Stimulated activated naive CD8-positive, alpha-beta T cell treated with anti-CD3 and anti-CD28 coated beads, Interleukin-15, Interleukin-2, amounts not matched to agents 100 U/mL and 50 U/mL, for 24 hours (primary cell): ENCODE measurements around the gene AUTS2.
A peak's percentile ranks its signal among the peaks of the same experiment; 100 is the strongest.

ENCODE experiments used
- ATAC-seq: fragments of 150-1000 bp; cut with Tn5 transposase; one replicate; pipeline ENCODE4 v1.10.0; 2021
- DNase-seq: peaks from one replicate; pipeline ENCODE4 v3.0.0; 2021

AUTS2 gene

DNA sequence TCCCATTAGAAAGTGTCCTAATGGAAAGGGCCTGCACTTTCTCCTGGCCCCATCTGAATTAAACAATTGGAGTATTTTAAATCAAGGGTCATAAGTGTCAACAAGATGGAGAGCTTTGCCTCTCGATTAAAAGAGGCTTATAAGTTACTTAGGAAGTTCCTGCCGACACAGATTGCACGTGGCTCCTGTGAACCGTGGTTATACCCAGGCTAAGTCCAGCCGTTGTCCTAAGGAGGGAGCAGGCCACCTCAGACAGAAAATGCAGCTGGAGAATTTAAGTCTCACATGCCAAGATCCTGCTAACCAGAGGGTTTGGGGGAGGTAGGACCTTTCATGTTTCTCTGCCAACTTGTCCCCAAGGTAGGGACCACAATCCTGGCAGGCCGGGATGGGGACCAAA, 907.2 kb downstream of the AUTS2 start:
- ATAC-seq (no peak), DNase-seq (no peak)

DNA sequence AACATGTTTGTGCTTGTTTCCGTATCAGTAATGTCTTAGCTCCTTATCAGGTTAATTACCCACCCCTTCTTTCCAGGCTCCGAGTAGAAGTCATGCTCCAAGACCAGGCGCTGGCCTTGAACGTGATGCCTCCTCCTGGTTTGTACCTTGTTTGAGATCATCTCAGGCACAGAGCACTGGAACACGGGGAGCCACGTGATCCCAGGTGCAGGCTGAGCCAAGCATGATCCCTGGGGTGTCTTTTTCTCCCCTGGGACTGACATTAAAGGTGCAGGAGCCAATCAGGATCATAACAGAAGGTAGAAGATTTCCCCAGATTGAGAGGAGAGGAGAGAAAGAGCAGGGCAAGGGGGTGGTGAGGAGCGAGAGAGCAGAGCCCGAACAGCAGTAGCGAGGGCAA, 907.6 kb downstream of the AUTS2 start:
- DNase-seq (no peak), ATAC-seq (no peak)

DNA sequence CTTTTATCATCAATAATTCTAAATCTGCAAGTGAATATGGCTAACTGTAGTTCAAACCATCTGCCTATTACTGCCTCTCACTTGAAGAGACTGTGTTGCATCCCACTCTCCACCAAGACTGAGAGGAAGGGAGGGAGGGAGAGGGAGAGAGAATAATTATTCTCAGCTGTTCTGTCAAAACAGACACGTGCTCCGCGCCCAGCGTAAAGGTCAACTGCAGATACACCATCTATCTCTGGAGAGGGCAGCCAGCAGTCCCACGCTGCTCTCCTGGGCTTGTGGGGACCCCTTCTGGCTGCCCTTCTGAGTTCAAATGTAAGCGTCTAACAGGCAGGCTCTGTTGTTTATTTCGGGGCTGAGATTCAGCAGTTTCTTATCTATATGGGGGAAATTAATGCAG, 908.2 kb downstream of the AUTS2 start:
- ATAC-seq (no peak), DNase-seq (peak; percentile 3)

DNA sequence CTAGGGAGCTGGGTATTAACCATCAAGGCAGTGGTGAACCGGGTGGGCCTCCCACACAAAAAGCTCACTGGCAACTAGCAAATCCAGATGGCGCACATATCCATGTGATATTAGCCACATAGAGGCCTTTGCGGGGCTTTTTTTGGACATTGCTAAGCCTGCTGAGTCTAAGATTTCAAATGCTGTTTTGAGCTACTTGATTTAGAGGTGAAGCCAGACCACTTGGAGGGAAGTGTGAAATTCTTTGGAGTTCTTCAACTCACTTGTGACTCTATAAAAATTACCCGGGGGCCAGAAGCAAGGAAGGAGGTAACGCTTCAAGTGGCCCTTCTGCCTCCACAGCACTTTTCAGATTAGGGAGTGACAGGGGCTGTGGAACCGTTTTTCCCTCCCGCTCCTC, 913.9 kb downstream of the AUTS2 start:
- DNase-seq = no peak

DNA sequence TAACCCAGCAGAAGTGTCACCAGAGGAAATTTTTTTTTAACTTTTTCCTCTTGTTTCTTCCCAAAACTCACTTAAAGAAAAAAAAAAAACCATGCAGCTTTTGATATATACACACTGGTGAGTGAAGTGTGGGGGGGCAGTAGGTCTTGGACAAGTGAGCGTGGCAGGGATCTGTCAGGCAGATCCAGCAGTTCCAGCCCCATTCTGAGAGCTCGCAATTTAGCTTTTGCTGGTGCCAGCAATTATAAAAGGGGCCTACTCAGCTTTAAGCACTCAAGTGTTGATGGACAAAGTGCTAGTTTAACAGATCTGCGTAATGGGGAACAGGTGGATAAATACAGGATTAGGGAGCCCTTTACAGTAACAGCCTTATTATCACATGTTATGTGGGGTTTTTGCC, 914.5 kb downstream of the AUTS2 start:
- no peak for ATAC-seq

More for the DNA sequence above, 913.9 kb downstream of the AUTS2 start:
- ATAC-seq = no peak

DNA sequence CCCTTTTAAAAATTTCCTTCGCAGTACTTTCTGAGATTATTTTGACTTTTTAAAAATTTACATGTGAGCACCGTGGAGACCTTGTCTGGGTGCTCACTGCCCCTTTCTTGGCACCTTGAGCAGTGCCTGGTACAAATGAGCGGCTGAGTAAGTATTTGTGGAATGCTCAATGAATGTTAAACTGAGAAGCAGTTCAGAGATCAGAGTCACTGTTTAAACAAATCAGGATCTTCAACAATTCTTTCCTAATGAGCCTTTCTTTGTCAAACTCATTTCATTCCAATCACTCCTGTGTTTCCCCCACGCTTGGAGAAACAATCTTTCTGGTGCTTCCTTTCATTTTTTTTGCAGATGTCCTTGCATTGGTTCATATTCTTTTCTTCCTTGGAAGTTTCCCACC, 922.3 kb downstream of the AUTS2 start:
- DNase-seq = no peak

More for the DNA sequence above, 914.5 kb downstream of the AUTS2 start:
- DNase-seq = no peak

DNA sequence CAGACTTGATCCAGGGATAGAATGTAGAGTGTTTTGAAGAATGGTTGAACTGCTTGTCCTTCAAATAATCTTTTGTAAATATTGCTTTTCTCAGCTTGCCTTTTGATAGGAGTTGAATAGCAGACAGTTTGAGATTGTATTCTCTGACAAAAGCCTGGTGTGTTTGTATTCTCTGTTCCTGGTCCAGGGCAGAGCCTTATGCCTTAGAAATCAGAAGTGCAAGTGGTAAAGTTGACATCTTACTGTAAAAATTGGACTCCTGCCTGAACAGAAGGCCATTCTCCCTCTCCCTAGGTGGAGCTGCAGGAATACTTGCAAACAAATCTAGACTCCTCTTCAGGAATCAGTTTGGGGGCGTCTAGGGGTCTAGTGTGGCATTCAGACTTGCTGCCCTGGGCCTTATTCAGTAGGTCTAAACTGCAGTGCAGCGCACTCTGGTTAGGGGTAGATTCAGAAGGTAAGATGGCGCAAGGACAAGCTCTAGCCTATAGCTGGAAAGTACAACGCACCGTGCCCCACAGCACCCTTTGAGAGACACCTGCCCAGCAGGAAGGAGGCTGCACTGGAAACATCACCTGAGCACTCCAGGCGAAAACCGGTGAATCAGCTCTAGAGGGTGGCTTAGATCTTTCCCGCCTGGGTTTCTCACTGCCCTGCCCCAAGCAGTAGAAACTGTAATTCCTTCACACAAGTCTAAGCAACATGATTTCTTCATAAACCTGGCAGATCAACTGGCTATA, 925.1 kb downstream of the AUTS2 start:
- ATAC-seq (no peak), DNase-seq (no peak)

More for the DNA sequence above, 922.3 kb downstream of the AUTS2 start:
- ATAC-seq = no peak

DNA sequence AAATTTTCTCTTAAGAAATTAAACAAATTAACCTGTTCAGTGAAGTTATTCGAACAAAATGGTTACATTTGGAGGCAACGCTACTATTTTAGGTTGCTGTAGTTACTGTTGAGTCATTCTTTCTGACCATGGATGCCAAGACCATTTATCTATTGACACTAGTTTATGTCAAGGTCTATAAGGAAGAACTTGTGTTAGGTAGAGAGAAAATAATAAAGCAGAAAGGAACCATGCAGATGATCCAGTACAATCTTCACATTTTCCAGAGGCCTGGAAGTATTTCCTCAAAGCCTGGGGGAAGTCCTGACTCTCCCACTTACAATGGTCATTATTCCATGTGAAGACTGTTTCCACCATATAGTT, 925.7 kb downstream of the AUTS2 start:
- ATAC-seq (no peak), DNase-seq (no peak)

DNA sequence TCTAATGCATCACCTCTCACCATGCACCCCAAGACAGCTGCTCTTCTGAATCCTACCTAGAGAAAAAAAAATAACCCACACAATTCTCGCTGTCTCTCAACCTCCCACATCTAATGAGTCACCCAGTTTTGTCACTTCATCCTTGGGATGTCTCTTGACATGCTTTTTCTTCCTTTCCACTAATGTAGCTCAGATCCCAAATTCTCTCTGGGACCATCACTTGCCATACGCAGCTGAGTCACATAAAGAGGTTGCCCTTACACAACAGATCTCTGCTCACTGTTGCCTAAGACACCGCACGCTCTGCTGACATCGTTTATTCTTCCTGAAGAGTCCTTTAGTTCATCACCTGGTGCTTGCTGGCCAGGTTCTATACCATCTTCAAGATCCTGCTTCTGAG, 927.7 kb downstream of the AUTS2 start:
- no peak for DNase-seq
- ATAC-seq = no peak

DNA sequence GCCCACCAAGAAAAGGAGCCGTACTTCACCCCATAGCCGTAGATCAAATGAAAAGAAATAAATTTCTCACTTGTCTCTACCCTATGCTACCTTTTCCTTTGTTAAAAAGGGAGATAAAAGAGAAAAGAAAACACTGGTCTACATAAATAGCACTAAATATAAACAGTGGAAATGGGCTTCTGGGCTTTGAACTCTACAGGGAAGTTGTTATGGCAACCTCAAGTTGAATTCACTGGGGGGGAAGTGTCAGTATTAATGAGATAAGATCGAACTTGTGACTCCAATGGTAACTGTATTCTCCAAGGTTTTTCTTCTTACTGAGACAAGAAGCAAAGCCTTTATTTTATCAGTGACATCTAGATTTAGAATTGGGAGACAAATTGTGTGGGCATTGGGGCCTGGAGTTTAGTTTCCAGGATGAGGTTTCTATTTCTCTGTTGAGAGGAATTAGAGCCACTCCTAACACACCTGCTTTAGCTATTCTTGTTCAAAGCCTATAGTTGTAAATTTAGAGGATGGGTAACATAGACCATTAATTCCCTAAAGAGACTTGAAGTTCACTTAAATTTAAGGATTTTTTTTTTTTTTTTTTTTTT, 929.3 kb downstream of the AUTS2 start:
- no peak for DNase-seq
- no peak for ATAC-seq

DNA sequence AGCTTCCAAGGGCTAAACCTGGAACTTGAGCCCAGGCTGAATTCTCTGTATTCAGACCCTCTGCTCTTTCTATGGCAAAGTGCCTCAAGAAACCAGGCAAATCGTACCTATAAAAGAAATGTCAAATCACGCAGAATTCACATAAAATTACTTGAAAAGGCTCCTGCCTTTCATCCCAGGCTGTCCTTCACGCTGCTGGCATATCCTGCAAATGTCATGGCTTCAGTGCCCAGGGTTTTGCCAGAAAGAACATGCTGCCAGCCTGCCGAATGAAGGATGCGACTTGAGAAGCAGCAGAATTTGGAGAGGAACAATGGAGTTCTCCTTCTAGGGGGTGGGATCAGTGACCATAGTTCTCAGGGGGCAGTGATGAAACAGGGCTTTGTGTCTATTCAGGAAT, 931.2 kb downstream of the AUTS2 start:
- DNase-seq (no peak), ATAC-seq (no peak)

DNA sequence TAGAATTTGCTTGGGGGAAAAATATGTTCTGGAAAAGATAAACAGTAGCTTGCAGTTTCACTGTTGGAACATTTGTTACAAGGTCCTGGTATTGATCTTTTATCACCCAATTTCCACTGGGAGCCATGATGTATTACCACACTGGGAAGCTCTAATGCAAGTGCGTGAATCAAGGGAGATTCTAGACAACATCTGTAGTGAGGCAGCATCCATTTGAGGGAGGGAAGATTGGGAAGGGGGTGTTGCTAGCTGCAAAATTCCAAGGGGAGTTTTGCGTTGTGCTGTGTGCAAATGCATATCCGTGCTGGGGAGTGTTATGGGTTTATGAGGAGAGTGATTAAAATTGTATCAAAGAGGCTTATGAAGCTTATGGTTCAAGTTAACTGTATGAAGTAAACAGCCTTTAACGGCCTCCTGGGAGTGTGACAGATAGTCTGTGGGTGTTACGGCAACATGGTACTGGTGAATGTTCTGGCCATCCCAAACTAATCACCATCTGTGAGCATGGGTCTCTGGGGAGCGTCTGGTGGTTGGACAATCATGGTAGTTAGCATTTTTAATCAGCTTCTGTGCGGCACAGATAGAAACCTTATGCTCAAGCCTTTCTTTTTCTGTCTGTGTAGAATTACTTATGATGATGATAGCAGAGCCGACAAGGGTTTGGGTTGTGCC, 931.8 kb downstream of the AUTS2 start:
- ATAC-seq (no peak), DNase-seq (no peak)

DNA sequence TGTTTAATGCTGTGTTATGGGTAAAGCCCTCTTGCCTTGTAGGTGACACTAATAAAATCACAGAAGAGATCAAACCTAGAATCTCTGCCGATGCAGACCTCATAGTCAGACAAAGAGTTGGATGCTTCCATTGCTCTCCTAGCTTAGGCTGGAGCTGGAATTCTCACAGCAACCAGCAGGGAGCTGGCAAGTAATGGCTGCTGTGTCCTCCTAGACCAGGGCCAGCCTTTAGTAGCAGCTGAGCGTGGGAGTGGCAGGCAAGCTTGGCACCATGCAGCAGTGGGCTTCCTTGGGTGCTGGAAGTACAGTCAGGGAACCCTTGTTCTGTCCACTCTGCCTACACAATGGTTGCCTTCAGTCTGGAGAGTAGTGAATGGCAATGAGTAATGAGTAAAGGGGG, 935.3 kb downstream of the AUTS2 start:
- DNase-seq = no peak
- no peak for ATAC-seq

DNA sequence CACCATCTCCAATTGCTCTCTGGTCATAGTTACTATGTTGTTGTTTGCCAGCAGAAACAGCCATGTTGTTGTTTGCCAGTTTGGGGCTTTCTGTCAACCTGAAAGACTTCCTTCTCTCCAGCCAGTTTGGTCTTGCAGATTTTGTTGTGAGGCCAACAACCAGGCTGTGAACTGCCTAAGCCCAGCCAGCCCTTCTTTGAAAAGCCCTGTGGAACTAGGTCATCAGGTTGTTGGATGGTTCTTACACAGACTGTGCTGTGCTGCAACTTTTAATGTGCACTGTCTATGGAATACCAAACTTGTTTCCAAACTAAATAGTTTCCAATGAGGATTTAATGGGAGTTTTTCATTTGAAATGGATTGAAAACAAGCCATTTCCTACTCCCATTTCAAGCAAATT, 940.9 kb downstream of the AUTS2 start:
- DNase-seq (no peak), ATAC-seq (no peak)

DNA sequence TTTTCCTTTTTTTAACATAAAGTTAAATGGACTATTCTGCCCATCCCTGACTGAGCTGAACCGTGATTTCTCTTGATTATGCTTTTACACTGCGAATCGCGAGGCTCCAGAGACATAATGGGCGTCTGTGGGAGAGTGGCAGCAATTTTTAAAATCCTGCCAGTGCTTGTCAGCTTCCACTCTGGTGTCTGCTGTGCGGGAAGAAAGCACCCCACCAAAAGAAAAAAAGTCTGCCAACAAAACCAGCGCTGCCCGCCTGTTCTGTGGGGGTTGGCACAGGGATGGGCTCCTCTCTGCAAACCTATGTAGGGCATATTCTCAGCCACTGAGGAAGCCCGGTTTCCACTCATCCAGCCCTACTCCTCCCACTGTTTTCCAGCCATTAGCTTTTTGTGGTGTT, 941.3 kb downstream of the AUTS2 start:
- ATAC-seq (no peak), DNase-seq (no peak)

DNA sequence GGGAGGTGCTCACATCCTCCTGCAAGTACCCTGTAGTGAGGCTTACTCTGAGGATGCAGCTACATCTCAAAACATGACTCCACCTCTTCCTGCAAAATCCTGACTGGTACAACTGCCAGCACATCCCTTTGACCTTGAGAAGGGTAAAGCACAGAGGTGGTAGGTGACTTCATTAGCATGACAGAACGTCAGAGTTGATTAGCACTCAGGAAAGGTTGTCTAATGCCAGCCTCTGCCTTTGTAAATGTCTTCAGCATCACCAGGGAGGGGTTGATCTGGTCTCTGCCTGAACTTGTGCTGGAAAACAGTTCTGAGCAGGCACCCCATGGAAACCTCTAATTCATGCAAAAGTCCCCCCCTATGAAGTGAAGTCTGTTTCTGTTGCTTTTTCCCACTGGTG, 942.4 kb downstream of the AUTS2 start:
- ATAC-seq = no peak
- DNase-seq = no peak

DNA sequence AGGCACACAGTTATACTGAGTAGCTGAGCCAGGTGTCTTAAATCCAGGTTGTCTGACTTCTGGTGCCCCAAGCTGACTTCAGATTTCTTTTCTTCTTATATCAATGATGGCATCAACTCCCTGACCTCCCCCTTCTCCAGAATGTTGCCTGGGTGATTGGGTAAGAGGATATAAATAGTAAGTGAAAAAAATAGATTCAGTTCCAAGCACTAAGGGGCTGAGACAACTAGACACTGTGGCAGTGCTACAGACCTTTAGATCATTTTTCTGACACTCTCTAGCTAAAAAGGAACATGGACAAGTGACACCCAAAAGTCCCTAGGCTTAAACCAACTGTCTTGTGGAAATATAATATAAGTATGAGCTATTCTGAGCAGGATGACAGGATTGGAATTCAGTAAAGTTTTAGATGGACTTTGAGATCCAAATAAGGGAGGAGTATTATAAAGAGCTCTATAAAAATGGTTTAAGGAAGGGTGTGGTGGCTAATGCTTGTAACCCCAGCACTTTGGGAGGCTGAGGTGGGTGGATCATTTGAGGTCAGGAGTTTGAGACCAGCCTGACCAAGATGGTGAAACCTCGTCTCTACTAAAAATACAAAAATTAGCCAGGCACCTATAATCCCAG, 944.6 kb downstream of the AUTS2 start:
- no peak for ATAC-seq
- no peak for DNase-seq

DNA sequence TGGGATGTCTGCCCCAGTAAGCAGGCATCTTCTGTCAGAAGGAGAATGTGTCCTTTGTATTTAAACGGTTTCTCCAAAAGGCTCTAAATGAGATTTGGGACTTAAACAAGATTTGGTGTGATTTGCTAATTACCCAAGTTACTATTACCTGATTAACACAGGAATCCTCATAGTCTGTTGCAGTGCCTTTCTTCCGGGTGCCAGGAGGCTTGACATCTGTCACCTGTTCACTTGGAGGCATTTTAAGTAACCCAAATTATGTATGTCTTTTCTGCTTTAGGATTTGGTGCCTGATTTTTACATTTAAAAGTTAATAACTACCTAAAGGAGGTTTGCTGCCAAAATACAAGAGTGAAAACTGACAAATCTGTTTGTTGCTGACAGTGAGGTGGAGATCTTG, 945.7 kb downstream of the AUTS2 start:
- DNase-seq (no peak), ATAC-seq (no peak)

DNA sequence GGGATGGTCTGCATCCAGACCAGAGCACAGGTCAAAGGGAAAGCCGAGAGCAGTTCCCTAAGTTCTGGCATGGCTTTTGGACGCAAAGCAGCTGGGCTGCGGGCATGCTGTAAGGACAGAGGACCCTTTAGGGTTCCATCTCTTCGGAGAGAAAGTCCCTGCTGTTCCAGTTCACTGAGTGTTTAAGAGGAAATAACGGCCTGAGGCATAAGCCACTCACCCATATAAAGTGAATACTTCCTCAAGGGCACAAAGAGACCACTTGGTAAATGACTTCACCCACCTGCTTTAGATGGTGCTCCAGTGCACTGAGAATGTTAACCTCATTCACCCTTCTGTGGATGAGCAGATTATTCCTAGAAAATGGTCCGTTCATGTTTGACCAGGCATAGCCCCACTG, 946.9 kb downstream of the AUTS2 start:
- ATAC-seq = no peak

DNA sequence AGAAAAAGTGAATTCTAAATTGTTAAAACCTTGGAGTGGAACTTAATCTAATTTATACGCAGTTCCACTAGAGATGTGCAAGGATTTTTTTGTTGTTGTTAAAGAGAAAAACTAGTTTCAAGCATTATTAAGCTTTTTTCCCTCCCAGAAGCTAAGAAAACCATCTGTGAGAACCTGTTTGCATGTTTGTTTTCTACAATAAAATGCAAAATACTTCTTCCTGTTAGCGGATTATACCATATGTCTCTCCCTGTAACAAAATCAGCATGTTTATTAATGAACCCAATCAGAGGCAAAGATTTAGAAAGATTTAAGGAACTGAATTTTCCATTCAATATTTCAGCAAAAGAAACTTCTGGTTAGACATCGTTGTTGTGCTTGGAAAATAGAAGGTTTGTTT, 953.9 kb downstream of the AUTS2 start:
- ATAC-seq (no peak), DNase-seq (no peak)

More for the DNA sequence above, 946.9 kb downstream of the AUTS2 start:
- no peak for DNase-seq

DNA sequence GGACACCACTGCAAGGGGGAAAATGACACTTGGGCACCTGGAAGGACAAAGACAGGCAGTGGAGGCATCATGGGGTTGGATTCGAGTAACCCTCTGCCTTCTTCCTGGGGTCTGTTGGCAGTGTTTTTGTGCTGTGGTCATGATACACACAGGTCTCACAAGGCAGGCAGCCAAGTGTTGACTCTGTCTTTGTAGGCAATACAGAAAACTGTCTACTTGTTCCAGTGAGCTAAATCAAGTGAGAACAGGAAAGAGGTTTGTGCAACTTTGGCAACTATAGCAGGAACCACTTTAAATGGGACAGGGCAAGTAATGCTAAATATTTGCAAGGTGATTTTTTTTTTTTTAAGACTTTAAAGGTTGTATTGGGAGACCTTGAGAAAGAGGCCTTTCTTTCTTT, 955.1 kb downstream of the AUTS2 start:
- ATAC-seq (no peak), DNase-seq (no peak)

DNA sequence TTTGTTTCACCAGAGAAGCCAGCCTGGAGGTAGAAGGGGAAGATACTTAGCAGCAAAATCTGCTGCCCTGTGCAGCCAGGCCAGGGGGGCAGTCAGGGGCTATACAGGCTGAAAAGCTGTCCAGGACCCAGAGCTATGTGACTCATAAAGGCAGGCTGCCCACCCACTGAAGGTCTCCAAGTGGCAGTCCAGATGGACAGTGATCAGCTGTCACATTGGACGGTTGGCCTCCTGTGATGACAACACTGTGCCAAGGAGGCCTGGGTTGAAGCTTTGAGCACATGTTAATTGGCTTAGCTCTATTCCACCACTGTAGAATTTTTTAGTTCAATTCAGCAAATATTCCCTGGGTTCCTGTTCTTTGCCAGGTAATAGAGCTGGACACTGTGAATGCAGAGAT, 956.4 kb downstream of the AUTS2 start:
- ATAC-seq (no peak), DNase-seq (no peak)

DNA sequence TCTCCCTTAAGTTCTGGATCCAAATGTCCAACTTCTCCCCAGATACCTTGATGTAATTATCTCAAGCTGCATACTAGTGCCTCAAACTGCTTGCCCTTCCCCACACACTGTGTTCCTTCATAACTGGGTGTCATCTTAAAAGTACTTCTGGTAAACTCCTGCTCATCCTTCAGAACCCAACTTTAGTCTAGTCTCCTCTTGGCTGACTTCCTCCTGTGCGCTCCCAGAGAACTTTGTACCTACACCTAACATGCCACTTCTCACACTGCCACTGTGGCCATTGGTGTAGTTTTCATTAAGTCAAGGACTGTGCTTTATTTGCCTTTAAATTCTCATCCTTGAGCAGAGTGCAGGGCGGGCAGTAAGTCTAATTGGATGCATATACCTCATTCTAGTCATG, 958.5 kb downstream of the AUTS2 start:
- DNase-seq = no peak
- ATAC-seq = no peak
